ENCODE measurements around the gene MRPL51.
A peak's percentile ranks its signal among the peaks of the same experiment; 100 is the strongest.

The MRPL51 gene

GRCh38 chr12:6492838-6493496, at the start of gene MRPL51:
Gene MRPL51, minus strand, starts transcription at chr12:6493262. Its CDS starts 126 bp downstream, at chr12:6493136.
- DNase-seq (ENCODE audit: low read depth): peak; percentile 86

GRCh38 chr12:6542209-6543009, 49.3 kb upstream of the MRPL51 start:
- DNase-seq (ENCODE audit: low read depth): no peak

GRCh38 chr12:6541371-6542165, 48.5 kb upstream of the MRPL51 start:
- no peak for DNase-seq (ENCODE audit: low read depth)

GRCh38 chr12:6540181-6540877, 47.3 kb upstream of the MRPL51 start:
- peak; percentile 95 for DNase-seq (ENCODE audit: low read depth)

- no peak for DNase-seq (ENCODE audit: low read depth)
These were observed 46.7 kb upstream of the MRPL51 start for GRCh38 chr12:6539707-6540134.

GRCh38 chr12:6539314-6539682, 46.2 kb upstream of the MRPL51 start:
- DNase-seq (ENCODE audit: low read depth): no peak

- no peak for DNase-seq (ENCODE audit: low read depth)
These were observed 45.6 kb upstream of the MRPL51 start for GRCh38 chr12:6538420-6539313.

GRCh38 chr12:6537580-6538419, 44.7 kb upstream of the MRPL51 start:
- peak; percentile 64 for DNase-seq (ENCODE audit: low read depth)

GRCh38 chr12:6536894-6537579, 44.0 kb upstream of the MRPL51 start:
- DNase-seq (ENCODE audit: low read depth): no peak

- no peak for DNase-seq (ENCODE audit: low read depth)
These were observed 43.1 kb upstream of the MRPL51 start for GRCh38 chr12:6535960-6536847.

- DNase-seq (ENCODE audit: low read depth): no peak
These were observed 42.6 kb upstream of the MRPL51 start for GRCh38 chr12:6535697-6535946.

- peak; percentile 46 for DNase-seq (ENCODE audit: low read depth)
These were observed 42.1 kb upstream of the MRPL51 start for GRCh38 chr12:6534945-6535696.

GRCh38 chr12:6534695-6534944, 41.6 kb upstream of the MRPL51 start:
- DNase-seq (ENCODE audit: low read depth): no peak

- DNase-seq (ENCODE audit: low read depth): peak; percentile 93
These were observed 41.0 kb upstream of the MRPL51 start, which contains the start of gene GAPDH for GRCh38 chr12:6533923-6534694. Gene GAPDH, plus strand, starts transcription at chr12:6534517. Its CDS starts 316 bp downstream, at chr12:6534833.

GRCh38 chr12:6533653-6533922, 40.5 kb upstream of the MRPL51 start:
- DNase-seq (ENCODE audit: low read depth): no peak

GRCh38 chr12:6532927-6533652, 40.0 kb upstream of the MRPL51 start:
- DNase-seq (ENCODE audit: low read depth): peak; percentile 46
